ENCODE results near the gene HCAR1.
"Not testable (repeated sequence)": the region's sequence is repeated elsewhere in the genome, so short reads cannot be mapped to it uniquely, and the experiment has no call there.

HCAR1 gene

GRCh38 chr12:122730215-122731014, at the start of gene HCAR1:
HCAR1 (minus strand) TSS chr12:122730844; CDS start chr12:122730339, 505 bp downstream.
- DNase-seq, result no peak

GRCh38 chr12:122757568-122757967, 26.9 kb upstream of the HCAR1 start:
- no peak for DNase-seq

GRCh38 chr12:122754790-122755189, 24.1 kb upstream of the HCAR1 start:
- no peak for DNase-seq

- no peak for DNase-seq
Measured at GRCh38 chr12:122753319-122753650, 22.6 kb upstream of the HCAR1 start.

GRCh38 chr12:122752464-122753318, 22.0 kb upstream of the HCAR1 start, which contains the start of gene DENR:
DENR (plus strand) TSS chr12:122752824; CDS start chr12:122753702, 878 bp downstream.
- peak; percentile 95 to 96 for DNase-seq

- not testable (repeated sequence) for DNase-seq
Measured at GRCh38 chr12:122750781-122751515, 20.3 kb upstream of the HCAR1 start.

- no peak for DNase-seq
Measured at GRCh38 chr12:122749569-122750332, 19.1 kb upstream of the HCAR1 start.

GRCh38 chr12:122747224-122748135, 16.8 kb upstream of the HCAR1 start:
- no peak for DNase-seq

GRCh38 chr12:122743895-122744525, 13.4 kb upstream of the HCAR1 start:
- DNase-seq, result no peak

- DNase-seq, result no peak
Measured at GRCh38 chr12:122740351-122740750, 9.7 kb upstream of the HCAR1 start.

GRCh38 chr12:122738571-122738970, 7.9 kb upstream of the HCAR1 start:
- DNase-seq, result peak in 1 of 2 experiments; percentile 12

- DNase-seq, result no peak
Measured at GRCh38 chr12:122732611-122733010, 2.0 kb upstream of the HCAR1 start.

GRCh38 chr12:122732170-122732569, 1.5 kb upstream of the HCAR1 start:
- DNase-seq, result no peak

GRCh38 chr12:122729583-122730214, 945 bp downstream of the HCAR1 start:
- no peak for DNase-seq

- DNase-seq, result peak in 1 of 2 experiments; percentile 20
Measured at GRCh38 chr12:122726080-122726558, 4.5 kb downstream of the HCAR1 start.

GRCh38 chr12:122725452-122726079, 5.1 kb downstream of the HCAR1 start:
- DNase-seq, result no peak

GRCh38 chr12:122724641-122725243, 5.9 kb downstream of the HCAR1 start:
- DNase-seq, result no peak

- DNase-seq, result no peak
Measured at GRCh38 chr12:122722387-122722786, 8.3 kb downstream of the HCAR1 start.

- no peak for DNase-seq
Measured at GRCh38 chr12:122721057-122721545, 9.5 kb downstream of the HCAR1 start.
